Gastroesophageal sphincter (tissue), 3 donors: ENCODE measurements around the gene MEGF8.

Experiments used
- CTCF ChIP-seq, 4 experiments: fragments of 200-600 bp in 2 of 4; fragments of 450-650 bp in 2 of 4; sonication (generic) in 1 of 4; IDR thresholded peaks; one replicate each; pipeline ENCODE4 v1.5.1; 2017 to 2019; ENCODE audit warnings: antibody characterized with exemption in 4 of 4, mild to moderate bottlenecking in 2 of 4, moderate library complexity in 2 of 4
- POLR2A ChIP-seq, 2 donors: fragments of 450-650 bp; IDR thresholded peaks; one replicate each; pipeline ENCODE4 v1.6.1; 2017; ENCODE audit warnings: antibody characterized with exemption in 2 of 2, mild to moderate bottlenecking in 2 of 2, moderate library complexity in 1 of 2

- TF ChIP-seq POLR2A (IDR thresholded peaks at IDR 0.05) (no peak), CTCF (IDR thresholded peaks at IDR 0.05) (no peak)
Measured at GRCh38 chr19:42303101-42303464, 22.4 kb upstream of the MEGF8 start.
